Epithelial cell of proximal tubule (primary cell): ENCODE measurements around the gene NCK2. TPM values are rescaled to one million over a fixed set of nuclear protein-coding genes. Genes with fewer than 3 reads are reported as not detected.

Experiments used
- DNase-seq: peaks from one replicate; pipeline ENCODE4 v3.0.0-alpha.2; 2011; ENCODE audit warnings: low read depth
- H3K4me3 ChIP-seq: 2 replicates; pipeline ENCODE4 v1.5.1; 2011; ENCODE audit warnings: low read depth, mild to moderate bottlenecking, low read length
- CTCF ChIP-seq: conservative IDR thresholded peaks from 2 replicates; pipeline ENCODE4 v1.5.1; 2012; ENCODE audit warnings: low read depth, mild to moderate bottlenecking, low read length
- total RNA-seq: library from RNA; depleted of rRNA; stranded (reverse); fragments of >200 nt; gene quantifications from 2 replicates; pipeline ENCODE4 v1.2.3, GENCODE V29; 2015

The NCK2 gene
- total RNA-seq, 1 donor from 2014 or later: 53.0 TPM

GRCh38 chr2:105794926-105795574 lies 50.3 kb downstream of the NCK2 start:
- no peak for DNase-seq
- no peak for TF ChIP-seq CTCF
- H3K4me3 ChIP-seq: no peak overlapping the region

GRCh38 chr2:105795575-105795934 lies 50.8 kb downstream of the NCK2 start:
- H3K4me3 ChIP-seq: no peak overlapping the region
- DNase-seq: no peak
- TF ChIP-seq CTCF: no peak

GRCh38 chr2:105796131-105796638 lies 51.5 kb downstream of the NCK2 start:
- H3K4me3 ChIP-seq: no peak overlapping the region
- no peak for DNase-seq
- TF ChIP-seq CTCF: no peak

DNA sequence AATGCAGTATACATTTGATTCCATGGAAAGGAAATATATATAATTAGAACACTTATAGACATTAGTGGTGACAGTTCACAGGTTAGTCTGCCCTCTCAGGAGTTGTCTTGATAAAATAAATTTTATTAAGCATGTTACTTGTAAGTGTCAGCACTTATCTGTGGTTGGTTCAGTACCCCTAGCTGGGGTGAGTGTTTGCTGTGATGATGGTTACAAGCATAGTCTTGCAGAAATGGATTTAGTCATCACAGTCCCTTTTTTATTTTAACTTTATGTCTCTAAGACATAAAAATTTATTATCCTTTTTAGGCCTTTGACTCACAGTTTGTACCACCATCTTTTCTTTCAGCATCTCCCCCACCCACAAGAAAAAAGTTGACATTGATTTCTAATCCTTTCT lies 52.1 kb downstream of the NCK2 start:
- no peak for TF ChIP-seq CTCF
- no peak for DNase-seq
- H3K4me3 ChIP-seq: no peak overlapping the region

GRCh38 chr2:105797298-105797819 lies 52.6 kb downstream of the NCK2 start:
- no peak for DNase-seq
- H3K4me3 ChIP-seq: no peak overlapping the region
- no peak for TF ChIP-seq CTCF

GRCh38 chr2:105798595-105798994 lies 53.9 kb downstream of the NCK2 start:
- no peak for TF ChIP-seq CTCF
- DNase-seq: no peak
- no peak overlapping the region for H3K4me3 ChIP-seq
